Skin epidermis (tissue), 12 donors: ENCODE results near the gene AFF3.
A peak's percentile ranks its signal among the peaks of the same experiment; 100 is the strongest.

ENCODE experiments used
- H3K27ac ChIP-seq, 21 experiments: fragments of 200-600 bp; sonication (generic) in 11 of 21; one replicate each; pipeline ENCODE4 v1.5.0; 2020; ENCODE audit warnings: mild to moderate bottlenecking in 3 of 21, inconsistent platforms in 2 of 21, moderate library complexity in 2 of 21
- H3K4me3 ChIP-seq, 7 experiments: fragments of 200-600 bp; sonication (generic) in 2 of 7; one replicate each; pipeline ENCODE4 v1.5.0; 2020; ENCODE audit warnings: inconsistent platforms in 2 of 7, mild to moderate bottlenecking in 2 of 7, moderate library complexity in 1 of 7

Gene AFF3

DNA sequence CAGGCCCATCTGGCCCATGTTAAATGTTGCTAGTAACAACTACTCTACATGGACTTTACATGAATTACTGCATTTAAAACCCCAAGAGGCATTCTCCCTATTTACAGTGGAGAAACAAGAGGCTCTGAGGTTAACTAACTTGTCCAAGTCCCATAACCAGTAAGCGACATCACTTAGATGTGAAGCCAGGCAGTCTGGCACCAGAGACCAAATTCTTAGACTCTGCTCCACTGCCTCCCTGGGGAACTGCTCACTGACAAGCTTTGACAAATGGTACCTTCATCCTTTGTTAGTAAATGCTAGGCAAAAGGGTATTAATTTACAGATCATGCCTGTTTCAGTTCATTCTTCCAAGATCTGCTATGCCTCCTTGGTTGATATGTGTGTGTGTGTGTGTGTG lies 124.8 kb downstream of the AFF3 start:
- Histone ChIP-seq H3K27ac (no peak overlapping the region), H3K4me3 (no peak overlapping the region)

GRCh38 chr2:100016756-100017155 lies 125.6 kb downstream of the AFF3 start:
- Histone ChIP-seq H3K27ac (no peak overlapping the region), H3K4me3 (no peak overlapping the region)

DNA sequence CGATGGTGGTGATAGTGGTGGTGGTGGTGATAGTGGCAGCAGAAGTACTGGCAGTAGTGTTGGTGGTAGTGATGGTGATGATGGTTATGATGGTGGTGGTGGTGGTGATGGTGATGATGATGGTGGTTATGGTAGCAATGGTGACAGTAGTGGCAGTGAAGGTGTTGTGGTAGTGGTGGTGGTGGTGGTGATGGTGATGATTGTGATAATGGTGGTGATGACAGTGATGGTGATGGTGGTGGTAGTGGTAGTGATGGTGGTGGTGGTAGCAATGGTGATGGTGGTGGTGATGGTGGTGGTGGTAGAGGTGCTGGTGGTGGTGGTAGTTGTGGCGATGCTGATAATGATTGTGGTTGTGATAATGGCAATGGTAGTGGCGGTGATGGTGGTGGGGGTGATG lies 126.5 kb downstream of the AFF3 start:
- H3K4me3 ChIP-seq = no peak overlapping the region
- H3K27ac ChIP-seq = no peak overlapping the region

- no peak overlapping the region for H3K4me3 ChIP-seq
- no peak overlapping the region for H3K27ac ChIP-seq
Measured at GRCh38 chr2:100013892-100014677, 128.3 kb downstream of the AFF3 start.

DNA sequence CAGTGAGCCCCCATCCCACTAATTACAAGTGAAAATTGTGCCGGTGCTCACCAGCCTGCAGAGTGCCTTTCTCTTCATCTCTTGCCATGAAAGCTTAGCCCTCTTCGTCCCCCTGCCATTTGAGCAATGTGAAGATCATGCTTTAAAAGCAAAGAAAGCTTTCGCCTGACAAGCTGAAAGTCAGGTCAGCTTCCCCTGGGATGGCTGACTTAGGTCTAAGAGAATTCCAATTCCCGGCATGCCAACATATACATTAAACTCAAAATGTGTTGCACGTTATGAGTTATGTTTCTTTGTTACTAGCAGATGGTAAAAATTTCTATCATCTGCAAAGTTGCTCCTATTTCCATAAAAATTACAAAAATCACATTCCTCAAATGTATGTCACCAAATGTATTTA lies 129.8 kb downstream of the AFF3 start:
- no peak overlapping the region for H3K4me3 ChIP-seq
- no peak overlapping the region for H3K27ac ChIP-seq

- H3K27ac ChIP-seq = no peak overlapping the region
- H3K4me3 ChIP-seq = no peak overlapping the region
Measured at GRCh38 chr2:100011272-100011731, 131.1 kb downstream of the AFF3 start.

- Histone ChIP-seq H3K27ac (no peak overlapping the region), H3K4me3 (no peak overlapping the region)
Measured at GRCh38 chr2:100010606-100011005, 131.8 kb downstream of the AFF3 start.

- peak overlapping the region in 2 of 21 experiments; percentile 5 to 13 for H3K27ac ChIP-seq
- H3K4me3 ChIP-seq = no peak overlapping the region
Measured at GRCh38 chr2:100009743-100010142, 132.6 kb downstream of the AFF3 start.

DNA sequence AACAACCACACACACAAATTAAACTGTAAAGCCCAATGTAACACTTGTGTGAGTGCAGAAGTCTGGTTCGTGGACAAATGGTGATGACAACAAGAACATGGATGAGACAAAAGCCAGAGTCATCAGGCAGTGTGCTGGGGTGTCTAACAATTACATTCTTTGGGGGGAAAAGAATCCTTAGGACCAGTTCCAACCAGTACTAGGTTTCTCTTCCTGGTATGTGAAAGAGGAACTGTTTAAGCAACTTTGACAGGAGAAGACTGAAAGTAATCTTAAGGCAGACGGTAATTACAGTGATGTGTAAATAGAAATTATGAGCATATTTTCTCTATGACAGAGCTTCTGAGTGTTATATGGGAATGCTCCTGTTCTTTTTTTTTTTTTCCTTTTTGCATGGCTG lies 133.4 kb downstream of the AFF3 start:
- H3K27ac ChIP-seq = no peak overlapping the region
- H3K4me3 ChIP-seq = no peak overlapping the region

- no peak overlapping the region for H3K4me3 ChIP-seq
Measured at GRCh38 chr2:100006516-100006915, 135.9 kb downstream of the AFF3 start.

DNA sequence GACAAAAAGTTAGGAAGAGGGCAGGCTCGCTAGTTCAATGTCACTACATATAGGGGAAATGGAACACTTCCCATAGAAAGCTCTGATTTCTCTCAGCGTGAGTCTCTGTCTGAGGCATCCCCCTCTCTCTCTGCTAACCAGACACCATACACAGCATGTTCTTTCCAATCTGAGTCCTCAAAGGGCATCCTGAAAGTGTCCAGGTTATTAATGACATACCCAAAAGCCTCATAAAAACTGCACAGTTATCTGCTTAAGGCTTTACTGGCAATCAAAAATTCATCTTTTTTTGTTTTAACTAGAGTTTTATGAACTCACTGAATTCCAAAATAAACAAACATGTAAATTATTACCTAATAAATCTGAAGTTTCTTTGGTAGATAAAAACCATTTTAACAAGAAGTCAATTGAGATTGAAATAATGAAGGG lies 137.4 kb downstream of the AFF3 start:
- H3K4me3 ChIP-seq = no peak overlapping the region
- no peak overlapping the region for H3K27ac ChIP-seq

More at GRCh38 chr2:100006516-100006915, 135.9 kb downstream of the AFF3 start:
- no peak overlapping the region for H3K27ac ChIP-seq

GRCh38 chr2:100004348-100004884 lies 138.0 kb downstream of the AFF3 start:
- Histone ChIP-seq H3K27ac (no peak overlapping the region), H3K4me3 (no peak overlapping the region)

DNA sequence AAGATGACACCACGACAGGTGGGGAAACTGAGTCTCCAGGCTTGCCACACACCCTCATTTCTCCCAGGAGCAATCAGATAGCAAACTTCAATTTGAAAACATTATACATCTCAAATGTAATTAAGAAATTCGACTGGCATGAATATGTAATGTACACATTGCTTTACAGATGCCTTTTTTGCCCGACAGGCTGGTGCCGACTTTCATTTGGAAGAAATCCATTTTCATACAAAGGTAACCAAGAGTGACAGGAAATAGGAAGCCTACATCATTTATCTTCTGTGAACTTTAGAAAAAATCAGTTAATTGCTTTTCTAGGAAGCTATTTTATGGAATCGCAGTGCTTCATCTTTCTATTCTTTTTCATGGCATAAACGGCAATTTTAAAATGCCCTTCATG lies 140.3 kb downstream of the AFF3 start:
- Histone ChIP-seq H3K4me3 (no peak overlapping the region), H3K27ac (no peak overlapping the region)

GRCh38 chr2:100000915-100001707 lies 141.3 kb downstream of the AFF3 start:
- Histone ChIP-seq H3K4me3 (no peak overlapping the region), H3K27ac (no peak overlapping the region)

GRCh38 chr2:99998651-99999320 lies 143.6 kb downstream of the AFF3 start:
- H3K4me3 ChIP-seq = no peak overlapping the region

GRCh38 chr2:99989905-99990304 lies 152.5 kb downstream of the AFF3 start:
- H3K27ac ChIP-seq = no peak overlapping the region

More at GRCh38 chr2:99998651-99999320, 143.6 kb downstream of the AFF3 start:
- no peak overlapping the region for H3K27ac ChIP-seq

GRCh38 chr2:99988599-99988998 lies 153.8 kb downstream of the AFF3 start:
- H3K4me3 ChIP-seq = no peak overlapping the region
- no peak overlapping the region for H3K27ac ChIP-seq

More at GRCh38 chr2:99989905-99990304, 152.5 kb downstream of the AFF3 start:
- no peak overlapping the region for H3K4me3 ChIP-seq

GRCh38 chr2:99987160-99987559 lies 155.2 kb downstream of the AFF3 start:
- no peak overlapping the region for H3K27ac ChIP-seq
- no peak overlapping the region for H3K4me3 ChIP-seq

- peak overlapping the region in 1 of 21 experiments; percentile 7 for H3K27ac ChIP-seq
- H3K4me3 ChIP-seq = no peak overlapping the region
Measured at GRCh38 chr2:99984799-99985515, 157.4 kb downstream of the AFF3 start.
